IMR-90 (cell line): ENCODE data around the gene LYVE1. TPM values are rescaled to one million over a fixed set of nuclear protein-coding genes. Genes with fewer than 3 reads are reported as not detected.

ENCODE experiments used
- ATAC-seq: fragments of 200-7000 bp; cut with Tn5 transposase; 2 replicates; pipeline ENCODE4 v1.9.1; 2020; ENCODE audit warnings: low read depth, mild to moderate bottlenecking, moderate library complexity
- BruUV-seq: library from RNA; stranded (reverse); fragments of 400-500 nt; replicated peaks from 2 replicates; lab custom pipeline; 2021; lab: Mats Ljungman, UMichigan
- CTCF ChIA-PET: fragments of 300-600 bp; formaldehyde crosslinking; extraction: SDS; loops from one replicate; lab custom pipeline; 2021; ENCODE audit warnings: antibody characterized with exemption; lab: Yijun Ruan, JAX
- POLR2A ChIA-PET: fragments of 300-600 bp; sonication (Branson Sonifier 250); formaldehyde crosslinking; loops from one replicate; lab custom pipeline; 2022; ENCODE audit warnings: antibody characterized with exemption; ENCODE audit not compliant: unreplicated experiment; lab: Charles Lee
- DNase-seq: peaks from one replicate; pipeline ENCODE4 v3.0.0; 2013
- H2AFZ ChIP-seq: replicated peaks from 2 replicates; pipeline ENCODE3; 2013; ENCODE audit warnings: low read length, mild to moderate bottlenecking; ENCODE audit not compliant: poor library complexity
- H2AK5ac ChIP-seq: 2 replicates; pipeline ENCODE4 v1.6.1; 2013; ENCODE audit warnings: low read depth, low read length, inconsistent platforms
- H2AK9ac ChIP-seq: replicated peaks from 2 replicates; pipeline ENCODE3; 2013; ENCODE audit warnings: mild to moderate bottlenecking, low read depth, low read length, moderate library complexity; ENCODE audit not compliant: poor library complexity
- H2BK120ac ChIP-seq: 2 replicates; pipeline ENCODE4 v1.6.1; 2013; ENCODE audit warnings: low read depth, low read length, inconsistent platforms
- H2BK15ac ChIP-seq: 3 replicates; pipeline ENCODE4 v1.6.1; 2013; ENCODE audit warnings: low read depth, low read length, inconsistent platforms
- H2BK20ac ChIP-seq: 2 replicates; pipeline ENCODE4 v1.6.1; 2013; ENCODE audit warnings: low read depth, mild to moderate bottlenecking, inconsistent platforms, low read length, moderate library complexity
- H2BK5ac ChIP-seq: 2 replicates; pipeline ENCODE4 v1.6.1; 2013; ENCODE audit warnings: mild to moderate bottlenecking, low read depth, low read length, inconsistent platforms; ENCODE audit not compliant: poor library complexity, severe bottlenecking
- H3K14ac ChIP-seq: replicated peaks from 2 replicates; pipeline ENCODE4 v1.6.1; 2013; ENCODE audit warnings: low read depth, low read length, inconsistent platforms
- H3K18ac ChIP-seq: 2 replicates; pipeline ENCODE4 v1.6.1; 2013; ENCODE audit warnings: low read depth, low read length, control low read depth
- H3K23ac ChIP-seq: 2 replicates; pipeline ENCODE4 v1.6.1; 2013; ENCODE audit warnings: low read depth, low read length, inconsistent platforms
- H3K27ac ChIP-seq: 2 replicates; pipeline ENCODE4 v1.5.1; 2013; ENCODE audit warnings: mild to moderate bottlenecking, control low read depth, low read length; ENCODE audit not compliant: insufficient read depth
- H3K27me3 ChIP-seq: 2 replicates; pipeline ENCODE4 v1.6.1; 2013; ENCODE audit warnings: low read length; ENCODE audit not compliant: control insufficient read depth, insufficient read depth
- H3K36me3 ChIP-seq: 2 replicates; pipeline ENCODE4 v1.6.1; 2013; ENCODE audit warnings: low read length, mixed read lengths; ENCODE audit not compliant: control insufficient read depth, insufficient read depth
- H3K4ac ChIP-seq: 2 replicates; pipeline ENCODE4 v1.6.1; 2013; ENCODE audit warnings: low read depth, low read length, inconsistent platforms
- H3K4me1 ChIP-seq: 2 replicates; pipeline ENCODE4 v1.6.1; 2013; ENCODE audit warnings: low read length, mixed read lengths; ENCODE audit not compliant: control insufficient read depth, insufficient read depth
- H3K4me2 ChIP-seq: 2 replicates; pipeline ENCODE4 v1.6.1; 2013; ENCODE audit warnings: low read depth, mild to moderate bottlenecking, control low read depth, low read length, moderate library complexity
- H3K4me3 ChIP-seq: 2 replicates; pipeline ENCODE4 v1.5.1; 2013; ENCODE audit warnings: low read depth, mild to moderate bottlenecking, control low read depth, low read length, moderate library complexity; ENCODE audit not compliant: insufficient read depth
- H3K56ac ChIP-seq: 2 replicates; pipeline ENCODE4 v1.6.1; 2013; ENCODE audit warnings: low read length, inconsistent platforms; ENCODE audit not compliant: insufficient read depth; ENCODE audit errors: extremely low read depth
- H3K79me1 ChIP-seq, 2 experiments: 2 replicates each; pipeline ENCODE4 v1.6.1; 2013; ENCODE audit warnings: low read length in 2 of 2, inconsistent platforms in 1 of 2, low read depth in 1 of 2
- H3K9ac ChIP-seq: 2 replicates; pipeline ENCODE4 v1.6.1; 2013; ENCODE audit warnings: low read depth, low read length, control low read depth
- H3K9me1 ChIP-seq: 2 replicates; pipeline ENCODE4 v1.6.1; 2013; ENCODE audit warnings: low read length, inconsistent platforms; ENCODE audit not compliant: insufficient read depth
- H3K9me3 ChIP-seq: 2 replicates; pipeline ENCODE4 v1.6.1; 2013; ENCODE audit warnings: low read length; ENCODE audit not compliant: control insufficient read depth, insufficient read depth
- H4K20me1 ChIP-seq: 2 replicates; pipeline ENCODE4 v1.6.1; 2013; ENCODE audit warnings: low read length, inconsistent platforms; ENCODE audit not compliant: insufficient read depth
- H4K5ac ChIP-seq: 2 replicates; pipeline ENCODE4 v1.6.1; 2013; ENCODE audit warnings: mild to moderate bottlenecking, low read depth, low read length, control low read depth
- H4K8ac ChIP-seq, 2 experiments: 2 replicates each; pipeline ENCODE4 v1.6.1; 2013; ENCODE audit warnings: low read depth in 2 of 2, low read length in 2 of 2, control low read depth in 1 of 2, inconsistent platforms in 1 of 2
- H4K91ac ChIP-seq: 2 replicates; pipeline ENCODE4 v1.6.1; 2013; ENCODE audit warnings: low read depth, low read length, inconsistent platforms; ENCODE audit not compliant: insufficient read depth
- BHLHE40 ChIP-seq: fragments of 150-350 bp; IDR thresholded peaks from 2 replicates; pipeline ENCODE4 v1.6.1; 2016; ENCODE audit warnings: mild to moderate bottlenecking, low read depth, low read length
- CEBPB ChIP-seq: IDR thresholded peaks from 2 replicates; pipeline ENCODE4 v1.6.1; 2012; ENCODE audit warnings: low read depth, low read length, improper control_type of control experiment
- CHD1 ChIP-seq: IDR thresholded peaks from 2 replicates; pipeline ENCODE4 v1.6.1; 2012; ENCODE audit warnings: low read depth, low read length, improper control_type of control experiment
- CTCF ChIP-seq: conservative IDR thresholded peaks from 2 replicates; pipeline ENCODE4 v1.5.1; 2012; ENCODE audit warnings: mild to moderate bottlenecking, low read depth, low read length, improper control_type of control experiment
- ELK1 ChIP-seq: fragments of 150-350 bp; IDR thresholded peaks from 2 replicates; pipeline ENCODE4 v1.6.1; 2016; ENCODE audit warnings: low read depth, mild to moderate bottlenecking, low read length, moderate library complexity, borderline replicate concordance
- MAFK ChIP-seq: IDR thresholded peaks from 2 replicates; pipeline ENCODE4 v1.6.1; 2012; ENCODE audit warnings: low read depth, low read length, improper control_type of control experiment
- MAZ ChIP-seq: IDR thresholded peaks from 2 replicates; pipeline ENCODE4 v1.6.1; 2012; ENCODE audit warnings: low read depth, mild to moderate bottlenecking, low read length, improper control_type of control experiment, moderate library complexity, borderline replicate concordance
- MXI1 ChIP-seq: IDR thresholded peaks from 2 replicates; pipeline ENCODE4 v1.6.1; 2012; ENCODE audit warnings: low read depth, mild to moderate bottlenecking, low read length, moderate library complexity, borderline replicate concordance
- NFE2L2 ChIP-seq: fragments of 150-350 bp; IDR thresholded peaks from 2 replicates; pipeline ENCODE4 v1.6.1; 2016; ENCODE audit warnings: low read depth, mild to moderate bottlenecking, low read length
- RAD21 ChIP-seq: IDR thresholded peaks from 2 replicates; pipeline ENCODE4 v1.6.1; 2012; ENCODE audit warnings: low read length, improper control_type of control experiment
- RFX5 ChIP-seq: IDR thresholded peaks from 2 replicates; pipeline ENCODE4 v1.8.0; 2012; ENCODE audit warnings: low read depth, mild to moderate bottlenecking, low read length, moderate library complexity
- SMC3 ChIP-seq: fragments of 150-350 bp; IDR thresholded peaks from 2 replicates; pipeline ENCODE4 v1.6.1; 2016; ENCODE audit warnings: low read depth, mild to moderate bottlenecking, antibody characterized with exemption, low read length, moderate library complexity
- dilution Hi-C: fragments of 300-500 bp; cut with HindIII; formaldehyde crosslinking; loops from one replicate; pipeline ENCODE4 v1.14.3; 2018; ENCODE audit warnings: low sequenced_read_pairs; ENCODE audit not compliant: unreplicated experiment
- in situ Hi-C: fragments of 300-500 bp; cut with MboI; formaldehyde crosslinking; loops from 3 replicates; pipeline ENCODE4 v1.14.3; 2019; ENCODE audit warnings: low sequenced_read_pairs, inconsistent platforms, mixed read lengths
- intact Hi-C: fragments of 100-400 bp; cut with micrococcal nuclease; formaldehyde crosslinking; loops from 2 replicates; pipeline ENCODE4 v1.10.0; 2022
- polyA plus RNA-seq, 3 experiments: library from polyadenylated mRNA; depleted of rRNA; stranded (reverse); fragments of >200 nt; gene quantifications; 2 replicates each; pipeline ENCODE4 v1.2.3, GENCODE V29; 2012; ENCODE audit warnings: low replicate concordance in 1 of 3
- total RNA-seq: library from RNA; depleted of rRNA; stranded (reverse); fragments of >200 nt; gene quantifications from 2 replicates; pipeline ENCODE4 v1.2.3, GENCODE V29; 2012

Gene LYVE1
- total and polyA plus RNA-seq, 2 of the 4 experiments (the other 2 are of a cell fraction) = not detected

- no peak overlapping the region for H2BK120ac ChIP-seq
- no peaks in the 10 kb centered on the region for H3K9me3 ChIP-seq
- 0 out of 3 replicates have a peak overlapping the region, but pooled peaks have one; percentile 4 for H2BK15ac ChIP-seq
- BruUV-seq = no TSS peak
- no peak overlapping the region for H3K4ac ChIP-seq
- dilution Hi-C loops = no loop called here
- no peak overlapping the region for H4K91ac ChIP-seq
- no peaks in the 10 kb centered on the region for H3K27me3 ChIP-seq
- H4K5ac ChIP-seq = no peak overlapping the region
- H3K4me1 ChIP-seq = peaks cover 9% of the 10 kb centered on the region
- intact Hi-C loops = no loop called here
- H3K18ac ChIP-seq = no peak overlapping the region; the same call in 1 of the 2 replicates
- H3K79me1 ChIP-seq = peaks cover 0 to 5% of the 10 kb centered on the region in 2 experiments; a peak in 1 of 4 replicates
- ChIA-PET POLR2A (no interaction called here), CTCF (no interaction called here)
- no peak overlapping the region for H3K27ac ChIP-seq
- H2AK5ac ChIP-seq = no peak overlapping the region
- no peaks in the 10 kb centered on the region for H4K20me1 ChIP-seq
- H3K56ac ChIP-seq = no peak overlapping the region
- no peak overlapping the region for H2AFZ ChIP-seq
- no peak overlapping the region for H2BK20ac ChIP-seq
- no peak overlapping the region for H3K4me2 ChIP-seq
- TF ChIP-seq ELK1 = no peak
- TF ChIP-seq NFE2L2 = no peak
- no peak for TF ChIP-seq SMC3
- no peak for TF ChIP-seq MXI1
- no peak for TF ChIP-seq RAD21
- TF ChIP-seq BHLHE40 = no peak
- no peak for TF ChIP-seq CEBPB
- TF ChIP-seq MAFK = no peak
- TF ChIP-seq CHD1 = no peak
- no peak for TF ChIP-seq MAZ
- no peak for TF ChIP-seq RFX5
- TF ChIP-seq CTCF = no peak
- no peak overlapping the region for H3K9ac ChIP-seq
- ATAC-seq (no peak), DNase-seq (no peak)
- peaks cover 39% of the 10 kb centered on the region for H3K36me3 ChIP-seq
- in situ Hi-C loops = no loop called here
- H3K14ac ChIP-seq = no peak overlapping the region
- H2BK5ac ChIP-seq = no peak overlapping the region
- peaks cover 24% of the 10 kb centered on the region for H3K9me1 ChIP-seq
- no peak overlapping the region for H3K4me3 ChIP-seq
- H3K23ac ChIP-seq = no peak overlapping the region
- no peak overlapping the region for H4K8ac ChIP-seq
- H2AK9ac ChIP-seq = no peak overlapping the region
These were observed 4.6 kb upstream of the LYVE1 start for GRCh38 chr11:10573028-10573427.
